Omental fat pad (tissue), 4 donors: ENCODE measurements around the gene ZBTB7B. TPM values are rescaled to one million over a fixed set of nuclear protein-coding genes. Genes with fewer than 3 reads are reported as not detected.

ENCODE experiments used
- ATAC-seq: fragments of 150-250 bp; one replicate; pipeline ENCODE4 v1.9.1; 2016; ENCODE audit warnings: mild to moderate bottlenecking, moderate library complexity; ENCODE audit not compliant: low FRiP score
- DNase-seq: peaks from one replicate; pipeline ENCODE4 v3.0.0-alpha.2; 2019; ENCODE audit warnings: low spot score
- total RNA-seq, 4 donors: library from RNA; depleted of rRNA; stranded (reverse); fragments of >200 nt; gene quantifications; one replicate each; pipeline ENCODE4 v1.1.0, GENCODE V29; 2016
- TF ChIP-seq, protein P1 (sequence below), 3 donors: fragments of 450-650 bp; IDR thresholded peaks; one replicate each; pipeline ENCODE4 v1.5.1; 2016 to 2017; ENCODE audit warnings: antibody characterized with exemption in 3 of 3, mild to moderate bottlenecking in 3 of 3, moderate library complexity in 2 of 3

The ZBTB7B gene
- total RNA-seq, 4 donors from 2014 or later = 38.6 to 66.4 (median 49.2) TPM

DNA sequence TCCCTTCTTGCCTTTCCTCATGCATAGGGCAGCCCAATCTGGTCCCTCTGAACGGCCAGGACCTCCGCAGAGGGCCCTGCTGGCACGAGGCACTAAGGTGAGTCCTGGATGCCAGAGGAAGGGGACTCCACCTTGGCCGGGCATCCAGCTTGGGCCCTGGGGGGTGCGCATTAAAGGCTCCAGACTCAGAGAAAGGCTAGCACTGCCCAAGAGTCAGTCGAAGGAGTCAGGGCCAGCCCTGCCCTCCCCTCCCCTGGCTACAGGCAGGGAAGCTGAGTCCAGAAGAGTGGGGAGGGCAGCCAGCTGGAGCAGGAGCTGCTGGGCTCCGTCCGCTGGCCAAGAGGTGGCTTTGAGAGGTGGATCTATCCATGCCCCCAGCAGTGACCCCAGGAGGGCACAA, 58.1 kb downstream of the ZBTB7B start:
- DNase-seq = no peak
- no peak for ATAC-seq
- TF ChIP-seq, protein P1, sequence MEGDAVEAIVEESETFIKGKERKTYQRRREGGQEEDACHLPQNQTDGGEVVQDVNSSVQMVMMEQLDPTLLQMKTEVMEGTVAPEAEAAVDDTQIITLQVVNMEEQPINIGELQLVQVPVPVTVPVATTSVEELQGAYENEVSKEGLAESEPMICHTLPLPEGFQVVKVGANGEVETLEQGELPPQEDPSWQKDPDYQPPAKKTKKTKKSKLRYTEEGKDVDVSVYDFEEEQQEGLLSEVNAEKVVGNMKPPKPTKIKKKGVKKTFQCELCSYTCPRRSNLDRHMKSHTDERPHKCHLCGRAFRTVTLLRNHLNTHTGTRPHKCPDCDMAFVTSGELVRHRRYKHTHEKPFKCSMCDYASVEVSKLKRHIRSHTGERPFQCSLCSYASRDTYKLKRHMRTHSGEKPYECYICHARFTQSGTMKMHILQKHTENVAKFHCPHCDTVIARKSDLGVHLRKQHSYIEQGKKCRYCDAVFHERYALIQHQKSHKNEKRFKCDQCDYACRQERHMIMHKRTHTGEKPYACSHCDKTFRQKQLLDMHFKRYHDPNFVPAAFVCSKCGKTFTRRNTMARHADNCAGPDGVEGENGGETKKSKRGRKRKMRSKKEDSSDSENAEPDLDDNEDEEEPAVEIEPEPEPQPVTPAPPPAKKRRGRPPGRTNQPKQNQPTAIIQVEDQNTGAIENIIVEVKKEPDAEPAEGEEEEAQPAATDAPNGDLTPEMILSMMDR (IDR thresholded peaks at IDR 0.05) = no peak

DNA sequence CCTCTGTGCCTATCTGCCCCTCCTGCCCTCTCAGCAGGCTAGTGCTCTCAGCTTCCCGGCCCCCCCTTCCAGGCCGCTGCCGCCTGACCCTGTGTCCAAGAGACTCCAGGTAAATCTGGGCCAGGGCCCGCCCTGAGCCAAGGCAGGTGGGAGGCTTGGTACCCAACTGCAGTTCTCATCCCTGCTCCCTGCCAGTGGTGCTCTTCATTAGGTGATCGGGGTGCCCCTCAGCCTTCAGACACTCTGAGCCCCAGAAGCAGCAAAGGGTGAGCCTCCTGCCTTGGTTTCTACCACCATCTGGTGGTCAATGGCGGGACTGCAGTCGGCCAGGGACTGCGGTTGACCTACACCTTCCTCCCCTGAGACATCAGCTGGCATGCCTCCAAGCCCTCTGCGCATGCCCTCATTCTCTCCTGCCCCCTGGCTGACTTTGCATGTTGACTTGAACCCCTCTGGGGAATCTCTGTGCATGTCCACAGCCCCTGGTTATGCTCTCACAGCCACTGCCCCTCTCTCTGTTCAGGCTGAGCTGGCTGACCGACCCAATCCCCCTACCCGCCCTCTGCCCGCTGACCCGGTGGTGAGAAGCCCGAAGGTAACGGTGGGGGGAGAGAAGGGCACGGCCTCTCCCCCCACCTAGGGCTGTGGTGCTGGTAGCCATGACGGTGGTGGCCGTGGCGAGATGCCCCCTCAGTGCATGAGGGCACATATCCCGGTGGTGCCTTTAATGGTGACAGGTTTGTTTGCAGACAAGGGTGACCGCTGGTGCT, 59.0 kb downstream of the ZBTB7B start:
- TF ChIP-seq, protein P1 (IDR thresholded peaks at IDR 0.05) = peak in 2 of 3 donors; percentile 90 to 95
- peak; percentile 31 for ATAC-seq
- DNase-seq = peak; percentile 99

DNA sequence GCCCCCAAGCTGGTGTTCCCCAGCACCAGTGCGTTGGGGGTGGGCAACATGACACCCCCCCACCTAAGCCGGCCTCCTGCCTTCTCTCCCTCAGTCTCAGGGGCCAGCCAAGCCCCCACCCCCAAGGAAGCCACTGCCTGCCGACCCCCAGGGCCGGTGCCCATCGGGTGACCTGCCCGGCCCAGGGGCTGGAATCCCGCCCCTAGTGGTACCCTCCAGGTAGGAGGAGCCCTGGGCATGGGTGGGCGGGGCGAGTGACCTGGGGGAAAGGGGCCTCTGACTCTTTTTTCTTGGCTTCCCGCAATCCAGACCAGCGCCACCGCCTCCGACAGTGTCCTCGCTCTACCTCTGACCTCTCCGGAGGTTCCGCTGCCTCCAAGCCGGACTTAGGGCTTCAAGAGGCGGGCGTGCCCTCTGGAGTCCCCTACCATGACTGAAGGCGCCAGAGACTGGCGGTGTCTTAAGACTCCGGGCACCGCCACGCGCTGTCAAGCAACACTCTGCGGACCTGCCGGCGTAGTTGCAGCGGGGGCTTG, 59.6 kb downstream of the ZBTB7B start:
- ATAC-seq (no peak), DNase-seq (no peak)
- TF ChIP-seq, protein P1 (IDR thresholded peaks at IDR 0.05) = no peak

DNA sequence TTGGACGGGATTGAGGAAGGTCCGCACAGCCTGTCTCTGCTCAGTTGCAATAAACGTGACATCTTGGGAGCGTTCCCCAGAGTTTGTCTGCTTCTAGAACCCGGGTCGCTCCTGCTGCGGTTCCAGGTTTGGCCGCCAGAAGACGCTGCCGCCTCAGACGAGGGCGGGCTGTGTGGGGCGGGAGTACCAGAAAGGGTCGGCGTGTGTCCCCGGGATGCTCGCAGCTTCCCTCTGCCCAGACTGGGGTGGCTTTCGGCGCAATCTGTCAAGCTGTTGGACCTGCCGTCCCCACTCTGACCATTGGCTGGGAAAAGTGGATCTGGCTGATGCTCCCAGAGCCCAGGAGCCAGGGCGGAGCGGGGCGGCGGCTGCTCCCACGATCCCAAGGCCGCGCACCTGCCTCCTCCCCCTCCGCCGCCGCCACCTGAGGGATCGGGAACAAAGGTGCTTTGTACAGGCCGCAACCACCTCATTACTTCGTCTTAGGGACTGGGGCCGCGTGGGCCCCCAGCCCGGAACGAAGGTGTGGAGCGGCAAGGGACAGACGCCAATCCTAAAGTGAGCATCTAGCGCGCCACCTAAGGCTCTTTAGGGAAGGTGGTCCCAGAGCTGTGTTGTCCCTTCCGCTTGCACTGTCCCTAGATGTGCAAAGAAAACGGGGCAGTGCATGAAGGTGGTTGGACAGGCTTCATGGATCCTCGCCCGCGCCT, 60.3 kb downstream of the ZBTB7B start:
- TF ChIP-seq, protein P1 (IDR thresholded peaks at IDR 0.05) = no peak
- ATAC-seq (no peak), DNase-seq (no peak)

DNA sequence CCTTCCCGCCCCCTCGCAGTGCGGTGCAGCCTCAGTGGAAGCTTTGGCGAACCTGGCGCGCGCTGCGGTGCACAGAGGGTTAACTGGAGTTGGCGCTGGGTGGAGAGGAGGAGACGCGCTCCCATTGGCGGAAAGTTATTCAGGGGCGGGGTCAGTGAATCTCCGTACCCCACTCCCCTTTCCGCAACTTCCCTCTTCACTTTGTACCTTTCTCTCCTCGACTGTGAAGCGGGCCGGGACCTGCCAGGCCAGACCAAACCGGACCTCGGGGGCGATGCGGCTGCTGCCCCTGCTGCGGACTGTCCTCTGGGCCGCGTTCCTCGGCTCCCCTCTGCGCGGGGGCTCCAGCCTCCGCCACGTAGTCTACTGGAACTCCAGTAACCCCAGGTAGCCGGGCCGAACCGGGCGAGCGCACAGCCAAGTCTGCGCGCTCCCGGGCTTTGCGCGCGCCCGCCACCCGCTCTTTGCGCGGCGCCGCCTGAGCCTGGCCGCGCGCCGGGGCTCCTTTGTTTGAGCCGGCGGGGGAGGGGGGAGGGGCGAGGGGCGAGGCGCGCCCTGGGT, 61.0 kb downstream of the ZBTB7B start, which contains the start of gene EFNA4:
TSS of gene EFNA4 (plus strand) at position 191 of the 561 bp plus-strand sequence. CDS start at position 275, 84 bp downstream.
- TF ChIP-seq, protein P1 (IDR thresholded peaks at IDR 0.05) = no peak
- DNase-seq = no peak
- ATAC-seq = peak; percentile 84

DNA sequence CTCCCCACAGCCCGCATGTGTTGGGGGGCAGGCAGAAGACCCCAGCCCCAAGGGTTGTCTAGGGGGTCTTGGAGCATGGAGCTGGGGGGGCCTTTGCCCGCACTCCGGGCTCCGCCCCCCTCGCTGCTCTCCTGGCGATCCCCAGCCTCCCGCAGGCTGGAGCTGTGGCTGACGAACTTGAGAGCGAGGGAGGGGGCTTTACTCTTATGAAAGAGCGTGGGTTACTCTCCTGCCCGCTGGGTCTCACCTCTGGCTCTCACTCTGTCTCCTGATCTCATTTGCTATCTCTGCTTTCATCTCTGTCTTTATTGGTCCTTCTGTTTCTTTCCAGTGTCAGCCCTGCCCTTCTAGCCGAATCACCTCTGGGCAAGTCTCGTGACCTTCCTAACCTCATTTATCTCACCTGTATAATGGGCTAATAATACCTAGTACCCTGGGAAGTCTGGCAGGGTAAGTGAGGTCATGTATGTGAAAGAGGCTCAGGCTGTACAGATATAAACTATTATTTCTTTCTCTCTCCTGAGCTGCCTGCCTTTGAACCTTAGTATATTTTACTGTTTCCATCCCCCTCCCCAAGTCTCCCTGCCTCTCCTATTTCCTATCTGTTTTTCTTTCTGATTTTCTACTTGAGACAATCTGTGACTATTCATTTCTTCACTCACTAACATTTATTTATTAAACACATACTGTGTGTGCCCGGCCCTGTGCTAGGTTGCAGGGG, 61.7 kb downstream of the ZBTB7B start:
- ATAC-seq (peak; percentile 22), DNase-seq (no peak)
- TF ChIP-seq, protein P1 (IDR thresholded peaks at IDR 0.05) = no peak
